GM19238 (cell line): ENCODE data around the gene BEST2.

ENCODE experiments used
- DNase-seq: peaks from one replicate; pipeline ENCODE4 v3.0.0; 2011; ENCODE audit warnings: low spot score; ENCODE audit not compliant: insufficient read length

The BEST2 gene

DNA sequence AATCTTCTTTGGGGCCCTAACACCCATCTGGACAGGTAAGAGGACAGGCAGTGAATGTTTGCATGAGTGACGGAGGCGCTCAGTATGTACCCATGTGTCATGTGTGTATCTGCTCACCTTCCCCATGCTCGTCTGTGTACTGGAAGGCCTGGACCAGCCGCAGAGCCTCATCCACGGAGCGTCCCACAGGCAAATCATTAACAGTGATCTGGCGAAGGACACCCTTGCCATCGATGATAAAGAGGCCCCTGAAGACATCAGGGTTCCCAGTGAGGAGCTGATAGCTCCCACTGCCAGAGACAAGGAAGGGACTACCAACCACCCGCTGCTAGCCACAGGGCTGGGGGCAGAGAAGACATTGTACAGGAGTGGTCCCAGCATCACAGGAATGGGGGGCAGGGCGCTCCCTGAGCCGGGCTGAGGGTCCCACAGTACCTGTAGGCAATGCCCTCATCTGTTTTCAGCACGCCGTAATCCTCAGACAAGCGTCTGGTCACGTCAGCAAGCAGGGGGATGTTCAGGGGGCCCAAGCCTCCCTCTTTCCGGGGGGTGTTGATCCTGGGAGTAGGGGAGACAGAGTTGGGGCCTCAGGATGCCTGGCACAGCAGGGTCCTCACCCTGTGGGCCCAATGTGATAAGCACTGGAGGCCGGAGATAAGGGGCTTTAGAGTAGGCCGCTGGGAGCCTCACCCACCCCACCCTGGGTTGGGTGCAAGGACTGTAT, 48.3 kb downstream of the BEST2 start:
- DNase-seq: no peak

GRCh38 chr19:12800466-12800770, 48.8 kb downstream of the BEST2 start:
- no peak for DNase-seq

- DNase-seq: no peak
Measured at GRCh38 chr19:12800923-12801465, 49.4 kb downstream of the BEST2 start.

DNA sequence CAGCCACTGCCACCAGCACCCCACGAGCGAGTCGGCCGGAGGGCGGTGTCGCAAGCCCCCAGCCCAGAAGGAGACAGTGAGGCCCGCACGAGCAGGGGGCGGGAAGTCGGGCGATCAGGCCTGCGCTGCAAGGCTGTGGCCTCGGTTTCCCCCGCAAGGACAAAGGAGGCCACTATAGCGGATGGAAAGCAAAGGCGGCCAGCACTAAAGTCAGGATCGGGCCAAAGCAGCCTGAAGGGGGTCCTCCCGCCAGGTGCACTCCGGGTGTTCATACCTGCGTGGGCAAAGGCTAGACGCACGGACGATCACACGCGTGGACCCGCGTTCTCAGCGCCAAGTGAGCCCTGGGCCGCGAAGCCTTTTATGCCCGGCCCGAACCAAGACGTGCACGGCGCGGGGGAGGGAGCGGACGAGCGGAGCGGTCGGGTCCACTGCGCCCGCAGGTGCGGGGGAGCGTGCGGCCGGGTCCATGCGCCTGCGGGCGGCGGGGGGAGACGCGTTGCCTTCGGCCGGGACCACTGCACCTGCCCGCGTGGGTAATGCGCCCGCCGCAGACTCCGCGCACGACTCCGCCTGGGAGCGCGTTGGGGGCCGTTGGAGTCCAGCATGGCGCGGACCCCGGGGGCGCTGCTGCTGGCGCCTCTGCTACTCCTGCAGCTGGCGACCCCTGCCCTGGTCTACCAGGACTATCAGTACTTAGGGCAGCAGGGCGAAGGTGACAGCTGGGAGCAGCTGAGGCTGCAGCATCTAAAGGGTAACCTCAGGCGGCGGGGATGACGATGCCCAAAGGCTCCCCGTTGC, 50.1 kb downstream of the BEST2 start, which contains the start of the genes PRDX2 and THSD8:
TSS of gene PRDX2 (minus strand) at position 335 of the 801 bp plus-strand sequence. CDS start 539 bp downstream, outside the sequence.
TSS of gene THSD8 (plus strand) at position 604 of the 801 bp plus-strand sequence. CDS start at position 607, 3 bp downstream.
- DNase-seq: no peak

DNA sequence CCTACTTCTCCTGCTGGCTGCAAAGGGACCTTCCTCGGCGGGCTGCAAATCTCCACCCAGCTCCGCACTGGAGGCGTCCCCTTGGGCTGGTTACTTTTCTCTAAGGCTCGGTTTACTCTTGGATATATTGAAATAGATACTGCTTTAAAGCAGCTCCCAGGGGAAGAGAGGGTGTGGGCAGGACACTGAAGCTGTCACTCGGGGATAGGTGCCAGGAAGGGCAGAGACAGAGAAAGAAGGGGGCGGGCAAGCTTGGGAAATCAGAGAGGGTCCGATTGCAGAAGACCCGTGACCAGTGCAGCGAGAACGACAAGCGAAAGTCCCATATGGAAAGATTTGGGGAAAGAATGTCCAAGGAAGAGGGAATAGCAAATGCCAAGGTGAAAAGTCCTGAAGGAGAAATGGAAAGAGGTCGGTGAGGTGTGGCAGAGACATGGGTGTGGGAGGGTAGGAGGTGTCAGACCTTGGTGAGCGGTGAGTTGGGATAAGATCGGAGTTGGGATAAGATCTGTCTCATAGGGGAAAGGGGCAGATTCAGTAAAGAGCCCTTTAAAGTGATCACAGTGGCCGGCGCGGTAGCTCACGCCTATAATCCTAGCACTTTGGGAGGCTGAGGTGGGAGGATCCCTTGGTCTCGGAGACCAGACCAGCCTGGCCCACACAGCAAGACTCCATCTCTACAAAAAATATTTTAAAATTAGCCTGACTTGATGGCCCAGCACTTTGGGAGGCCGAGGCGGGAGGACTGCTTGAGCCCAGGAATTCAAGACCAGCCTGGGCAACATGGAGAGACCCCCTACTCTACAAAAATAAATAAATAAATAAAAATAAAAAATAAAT, 50.9 kb downstream of the BEST2 start:
- no peak for DNase-seq

- no peak for DNase-seq
Measured at GRCh38 chr19:12804051-12804450, 52.5 kb downstream of the BEST2 start.

- DNase-seq: peak; percentile 97
Measured at GRCh38 chr19:12806242-12807081, 54.9 kb downstream of the BEST2 start, which contains the start of gene RNASEH2A. Gene RNASEH2A (plus strand): TSS chr19:12806584. CDS start chr19:12806674, 90 bp downstream.
